ENCODE measurements around the gene HLA-DMA. TPM values are rescaled to one million over a fixed set of nuclear protein-coding genes. Genes with fewer than 3 reads are reported as not detected.
"Not testable (repeated sequence)": the region's sequence is repeated elsewhere in the genome, so short reads cannot be mapped to it uniquely, and the experiment has no call there.

HLA-DMA gene
- total RNA-seq, 1 experiment from 2014 or later, result 9.0 TPM

- no peak for DNase-seq (ENCODE audit: low spot score)
Observed at GRCh38 chr6:32954986-32955802, 2.3 kb upstream of the HLA-DMA start.

- DNase-seq (ENCODE audit: low spot score), result no peak
Observed at GRCh38 chr6:32954267-32954666, 1.4 kb upstream of the HLA-DMA start.

- no peak for DNase-seq (ENCODE audit: low spot score)
Observed at GRCh38 chr6:32953775-32954174, 878 bp upstream of the HLA-DMA start.

- no peak for DNase-seq (ENCODE audit: low spot score)
Observed at GRCh38 chr6:32950449-32950848, 2.4 kb downstream of the HLA-DMA start.

GRCh38 chr6:32950010-32950409 is 2.9 kb downstream of the HLA-DMA start:
- no peak for DNase-seq (ENCODE audit: low spot score)

GRCh38 chr6:32949113-32949512 is 3.8 kb downstream of the HLA-DMA start:
- DNase-seq (ENCODE audit: low spot score), result no peak

- peak; percentile 84 for DNase-seq (ENCODE audit: low spot score)
Observed at GRCh38 chr6:32947552-32948465, 5.1 kb downstream of the HLA-DMA start.

GRCh38 chr6:32946893-32947292 is 6.0 kb downstream of the HLA-DMA start:
- no peak for DNase-seq (ENCODE audit: low spot score)

GRCh38 chr6:32945953-32946352 is 6.9 kb downstream of the HLA-DMA start:
- DNase-seq (ENCODE audit: low spot score), result no peak

GRCh38 chr6:32945108-32945760 is 7.7 kb downstream of the HLA-DMA start:
- no peak for DNase-seq (ENCODE audit: low spot score)

GRCh38 chr6:32943864-32944649 is 8.8 kb downstream of the HLA-DMA start:
- DNase-seq (ENCODE audit: low spot score), result no peak

GRCh38 chr6:32942555-32943123 is 10.3 kb downstream of the HLA-DMA start:
- DNase-seq (ENCODE audit: low spot score), result not testable (repeated sequence)

- DNase-seq (ENCODE audit: low spot score), result no peak
Observed at GRCh38 chr6:32941214-32941768, 11.6 kb downstream of the HLA-DMA start.

GRCh38 chr6:32940656-32941213 is 12.2 kb downstream of the HLA-DMA start, which contains the start of gene HLA-DMB:
Gene HLA-DMB (minus strand): TSS chr6:32941028. CDS start chr6:32940807, 221 bp downstream.
- DNase-seq (ENCODE audit: low spot score), result peak; percentile 72

- no peak for DNase-seq (ENCODE audit: low spot score)
Observed at GRCh38 chr6:32938494-32938893, 14.4 kb downstream of the HLA-DMA start.

- no peak for DNase-seq (ENCODE audit: low spot score)
Observed at GRCh38 chr6:32937230-32937633, 15.7 kb downstream of the HLA-DMA start.

GRCh38 chr6:32936239-32937152 is 16.4 kb downstream of the HLA-DMA start:
- no peak for DNase-seq (ENCODE audit: low spot score)

GRCh38 chr6:32935551-32936238 is 17.2 kb downstream of the HLA-DMA start:
- DNase-seq (ENCODE audit: low spot score), result no peak

Measured in HT-29 (cell line).